ENCODE results near the gene MYRIP.

DNA sequence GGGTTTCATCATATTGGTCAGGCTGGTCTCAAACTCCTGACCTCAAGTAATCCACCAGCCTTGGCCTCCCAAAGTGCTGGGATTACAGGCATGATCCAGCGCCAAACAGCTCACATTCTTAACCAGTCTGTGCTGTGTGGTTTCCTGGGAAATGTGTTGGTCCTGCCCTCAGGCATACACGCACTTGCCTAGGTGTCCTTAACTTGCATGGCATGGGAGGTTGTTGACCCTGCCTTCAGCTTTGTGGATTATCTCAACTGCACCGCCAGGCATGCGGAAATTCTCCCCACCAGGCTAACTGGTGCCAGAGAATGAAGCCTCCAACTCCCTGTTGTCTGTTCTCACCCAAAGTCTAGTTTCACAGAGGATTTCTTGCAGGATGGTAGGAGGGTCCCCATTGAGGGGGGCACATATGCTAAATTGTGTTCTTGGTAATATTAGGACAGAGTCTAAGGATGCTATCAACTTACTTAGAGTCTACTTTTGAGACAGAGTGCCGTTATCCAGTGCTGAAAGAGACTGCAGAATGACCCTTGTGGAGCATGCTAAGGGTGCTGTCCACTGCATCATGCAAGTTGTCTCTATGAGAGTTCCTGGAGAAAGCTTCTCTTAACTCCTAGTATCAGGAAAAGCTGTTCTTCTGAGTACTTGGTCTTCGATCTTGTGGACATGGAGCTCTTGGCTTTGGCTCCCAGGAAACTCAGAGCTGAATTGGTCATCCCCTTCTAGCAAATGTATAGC, 438.5 kb downstream of the MYRIP start:
- TF ChIP-seq REST (IDR thresholded peaks at IDR 0.05; ENCODE audit: insufficient read depth in 1 of 2, low read depth in 2 of 2, low read length in 2 of 2): no peak
- TF ChIP-seq SIN3A (IDR thresholded peaks at IDR 0.05; ENCODE audit: borderline replicate concordance, insufficient read depth, low read length): no peak
- no peak for TF ChIP-seq POLR2AphosphoS5 (IDR thresholded peaks at IDR 0.05; ENCODE audit: low read depth, low read length)
- TF ChIP-seq TAF1 (IDR thresholded peaks at IDR 0.05; ENCODE audit: borderline replicate concordance, insufficient read depth, low read length): no peak

Data from PFSK-1 (cell line).